ENCODE results near the gene MED10. TPM values are rescaled to one million over a fixed set of nuclear protein-coding genes. Genes with fewer than 3 reads are reported as not detected.

Gene MED10
- total and polyA plus RNA-seq, 2 donors (not counting 3 experiments of a cell fraction or from before 2014, with no cell fraction given): 55.6 to 56.3 TPM

GRCh38 chr5:6383376-6383775, 5.0 kb upstream of the MED10 start:
- Histone ChIP-seq H3K79me2 (ENCODE audit: control insufficient read depth, insufficient read depth, low read length) (no peaks in the 10 kb centered on the region), H3K9ac (replicated peaks; ENCODE audit: extremely low read depth, insufficient read depth, low read length) (no peak overlapping the region), H3K36me3 (ENCODE audit: control insufficient read depth in 2 of 2, extremely low read depth in 1 of 2, insufficient read depth in 2 of 2, low read length in 2 of 2) (no peaks in the 10 kb centered on the region), H3K9me3 (replicated peaks; ENCODE audit: control insufficient read depth, insufficient read depth, low read length) (no peaks in the 10 kb centered on the region), H3K27ac (ENCODE audit: insufficient read depth, low read depth, low read length) (no peak overlapping the region), H2AFZ (ENCODE audit: low read depth, low read length) (no peak overlapping the region), H4K20me1 (replicated peaks; ENCODE audit: control insufficient read depth, extremely low read depth, insufficient read depth, low read length) (no peaks in the 10 kb centered on the region), H3K4me2 (ENCODE audit: insufficient read depth, low read length) (no peak overlapping the region), H3K9me1 (replicated peaks; ENCODE audit: control insufficient read depth, extremely low read depth, insufficient read depth, low read length) (no peaks in the 10 kb centered on the region), H3K4me1 (ENCODE audit: control insufficient read depth, extremely low read depth, insufficient read depth, low read length) (peaks cover 4% of the 10 kb centered on the region), H3K27me3 (ENCODE audit: control insufficient read depth in 2 of 2, insufficient read depth in 2 of 2, low read length in 2 of 2) (peaks cover 6% of the 10 kb centered on the region in 2 experiments), H3K4me3 (replicated peaks in 1 of 3; ENCODE audit: insufficient read depth in 1 of 3, low read depth in 1 of 3, low read length in 3 of 3) (no peak overlapping the region)
- DNase-seq (ENCODE audit: low read depth, low spot score) (no peak), FAIRE-seq (no peak)
- CTCF ChIA-PET: interaction anchor here (1.5 kb wide), 1 partner anchor 52 kb away, joined by 6 read pairs; no protein-coding TSS in a partner anchor
- BruUV-seq (replicated peaks): no TSS peak
- POLR2A ChIA-PET: no interaction called here
- no peak for TF ChIP-seq FOS (IDR thresholded peaks at IDR 0.05; ENCODE audit: borderline replicate concordance, insufficient read depth, low read length)
- no peak for TF ChIP-seq POLR2A (IDR thresholded peaks at IDR 0.05; ENCODE audit: low read depth, low read length)
- no peak for TF ChIP-seq GATA2 (IDR thresholded peaks at IDR 0.05; ENCODE audit: insufficient read depth, insufficient read length, low read depth, low read length)
- no peak for TF ChIP-seq POLR2AphosphoS5 (IDR thresholded peaks at IDR 0.05; ENCODE audit: insufficient read depth, low read depth, low read length)
- TF ChIP-seq CTCF (IDR thresholded peaks at IDR 0.05; ENCODE audit: extremely low read depth in 1 of 2, insufficient read depth in 1 of 2, low read depth in 1 of 2, low read length in 2 of 2): no peak
- TF ChIP-seq MAX (IDR thresholded peaks at IDR 0.05; ENCODE audit: insufficient read depth, insufficient read length): no peak
- no peak for TF ChIP-seq MYC (IDR thresholded peaks at IDR 0.05; ENCODE audit: low read depth, low read length)
- no peak for TF ChIP-seq JUN (IDR thresholded peaks at IDR 0.05; ENCODE audit: borderline replicate concordance, insufficient read depth, insufficient read length, low read depth)
- no peak for TF ChIP-seq EZH2 (IDR thresholded peaks at IDR 0.05; ENCODE audit: borderline replicate concordance, low read depth, low read length, severe bottlenecking)
- dilution Hi-C loops (cut with MboI; ENCODE audit: extremely low pct_ligation_motif_present, low sequenced_read_pairs) (no loop called here), intact Hi-C loops (cut with micrococcal nuclease) (no loop called here)

All from endothelial cell of umbilical vein (primary cell).